H1 (cell line): Measurements from ENCODE around the gene EFNA3. TPM values are rescaled to one million over a fixed set of nuclear protein-coding genes. Genes with fewer than 3 reads are reported as not detected.

Experiments used
- CTCF ChIA-PET: fragments of 300-600 bp; sonication (Branson Sonifier 250); formaldehyde crosslinking; loops from one replicate; lab custom pipeline; 2021; ENCODE audit not compliant: partially characterized antibody; lab: Charles Lee
- POLR2A ChIA-PET: fragments of 300-600 bp; sonication (Branson Sonifier 250); formaldehyde crosslinking; loops from one replicate; lab custom pipeline; 2021; ENCODE audit warnings: inconsistent platforms; ENCODE audit not compliant: partially characterized antibody; lab: Charles Lee
- DNase-seq, 2 experiments: peaks; one replicate each; pipeline versions ENCODE4 v3.0.0 to v3.0.0-alpha.2; 2010 to 2022; ENCODE audit warnings: low spot score in 2 of 2, low read depth in 1 of 2, mixed read lengths in 1 of 2
- FAIRE-seq: peaks from 2 replicates; lab custom pipeline; 2011; peaks lifted over from hg19 to GRCh38; lab: Jason Lieb, UNC
- H2AFZ ChIP-seq: 2 replicates; pipeline ENCODE4 v1.8.1; 2012; ENCODE audit warnings: low read length, inconsistent platforms
- H2AK5ac ChIP-seq: 2 replicates; pipeline ENCODE4 v1.6.1; 2013; ENCODE audit warnings: low read depth, low read length
- H2BK120ac ChIP-seq: replicated peaks from 2 replicates; pipeline ENCODE3; 2013; ENCODE audit warnings: low read depth, low read length, inconsistent platforms
- H2BK12ac ChIP-seq: 2 replicates; pipeline ENCODE4 v1.6.1; 2013; ENCODE audit warnings: low read depth, low read length
- H2BK15ac ChIP-seq: 2 replicates; pipeline ENCODE4 v1.6.1; 2013; ENCODE audit warnings: low read length
- H2BK20ac ChIP-seq: 2 replicates; pipeline ENCODE4 v1.6.1; 2013; ENCODE audit warnings: low read length
- H2BK5ac ChIP-seq: 2 replicates; pipeline ENCODE4 v1.6.1; 2013; ENCODE audit warnings: low read depth, low read length
- H3K14ac ChIP-seq: 2 replicates; pipeline ENCODE4 v1.6.1; 2013; ENCODE audit warnings: inconsistent platforms; ENCODE audit not compliant: insufficient read length
- H3K18ac ChIP-seq: 2 replicates; pipeline ENCODE4 v1.6.1; 2013; ENCODE audit warnings: low read length; ENCODE audit errors: extremely low read depth
- H3K23ac ChIP-seq: 2 replicates; pipeline ENCODE4 v1.6.1; 2013; ENCODE audit warnings: inconsistent platforms; ENCODE audit not compliant: insufficient read length
- H3K23me2 ChIP-seq: 2 replicates; pipeline ENCODE4 v1.6.1; 2013; ENCODE audit warnings: low read depth, low read length
- H3K27ac ChIP-seq: 2 replicates; pipeline ENCODE4 v1.6.1; 2011; ENCODE audit warnings: low read depth, low read length, inconsistent platforms
- H3K27me3 ChIP-seq, 4 experiments: replicated peaks in 1 of 4; 1 replicate in 1 of 4; 2 replicates in 3 of 4; pipeline versions ENCODE4 v1.6.1 to v1.8.1; 2011 to 2013; ENCODE audit warnings: low read length in 3 of 4, mild to moderate bottlenecking in 3 of 4, inconsistent platforms in 2 of 4, mixed read lengths in 2 of 4, moderate library complexity in 1 of 4; ENCODE audit not compliant: control insufficient read depth in 3 of 4, insufficient read depth in 3 of 4; ENCODE audit errors: extremely low read depth in 1 of 4
- H3K36me3 ChIP-seq, 4 experiments: 2 replicates each; pipeline versions ENCODE4 v1.6.1 to v1.8.1; 2011 to 2013; ENCODE audit warnings: mild to moderate bottlenecking in 4 of 4, low read length in 3 of 4, moderate library complexity in 2 of 4, control low read depth in 1 of 4, inconsistent platforms in 1 of 4; ENCODE audit not compliant: insufficient read depth in 4 of 4, control insufficient read depth in 2 of 4
- H3K4ac ChIP-seq: replicated peaks from 2 replicates; pipeline ENCODE3; 2013; ENCODE audit warnings: low read length, low read depth, mixed read lengths, inconsistent platforms; ENCODE audit not compliant: insufficient read length
- H3K4me1 ChIP-seq, 4 experiments: replicated peaks in 1 of 4; 1 replicate in 1 of 4; 2 replicates in 3 of 4; pipeline versions ENCODE4 v1.6.1 to v1.8.1; 2011 to 2013; ENCODE audit warnings: low read length in 3 of 4, inconsistent platforms in 2 of 4, mixed read lengths in 1 of 4; ENCODE audit not compliant: insufficient read depth in 4 of 4, control insufficient read depth in 3 of 4
- H3K4me2 ChIP-seq, 2 experiments: 2 replicates each; pipeline versions ENCODE4 v1.6.1 to v1.8.1; 2011 to 2013; ENCODE audit warnings: low read depth in 2 of 2, low read length in 2 of 2, control low read depth in 1 of 2, inconsistent platforms in 1 of 2, mild to moderate bottlenecking in 1 of 2; ENCODE audit not compliant: insufficient read depth in 1 of 2
- H3K4me3 ChIP-seq, 4 experiments: fragments of 200-600, 300-600 bp in 1 of 4; sonication (generic), shearing (Covaris generic), sonication (Bioruptor Twin) in 1 of 4; 2 replicates each; pipeline versions ENCODE4 v1.5.1 to v1.8.1; 2011 to 2016; ENCODE audit warnings: low read length in 4 of 4, low read depth in 3 of 4, control low read depth in 2 of 4, inconsistent platforms in 2 of 4, mild to moderate bottlenecking in 2 of 4, mixed read lengths in 1 of 4, moderate library complexity in 1 of 4; ENCODE audit not compliant: insufficient read depth in 2 of 4; ENCODE audit errors: extremely low read depth in 1 of 4
- H3K56ac ChIP-seq: replicated peaks from 2 replicates; pipeline ENCODE3; 2013; ENCODE audit warnings: low read depth, mild to moderate bottlenecking, mixed read lengths, low read length, inconsistent platforms; ENCODE audit not compliant: insufficient read length
- H3K79me1 ChIP-seq: 2 replicates; pipeline ENCODE4 v1.6.1; 2013; ENCODE audit warnings: low read depth, low read length, control low read depth
- H3K79me2 ChIP-seq, 2 experiments: 2 replicates each; pipeline versions ENCODE4 v1.6.1 to v1.8.1; 2012 to 2013; ENCODE audit warnings: low read length in 2 of 2, mild to moderate bottlenecking in 2 of 2, inconsistent platforms in 1 of 2; ENCODE audit not compliant: insufficient read depth in 2 of 2, control insufficient read depth in 1 of 2
- H3K9ac ChIP-seq, 4 experiments: replicated peaks in 1 of 4; 1 replicate in 1 of 4; 2 replicates in 3 of 4; pipeline versions ENCODE4 v1.6.1 to v1.8.1; 2011 to 2013; ENCODE audit warnings: low read depth in 3 of 4, low read length in 3 of 4, control low read depth in 2 of 4, mild to moderate bottlenecking in 2 of 4, moderate library complexity in 2 of 4, inconsistent platforms in 1 of 4; ENCODE audit errors: extremely low read depth in 1 of 4
- H3K9me3 ChIP-seq, 2 experiments: 2 replicates each; pipeline versions ENCODE4 v1.6.1 to v1.8.1; 2012 to 2013; ENCODE audit warnings: mild to moderate bottlenecking in 2 of 2, moderate library complexity in 2 of 2, control low read depth in 1 of 2, inconsistent platforms in 1 of 2, low read depth in 1 of 2, low read length in 1 of 2, mixed read lengths in 1 of 2; ENCODE audit not compliant: insufficient read depth in 2 of 2
- H4K20me1 ChIP-seq, 2 experiments: replicated peaks in 1 of 2; 2 replicates each; pipeline versions ENCODE3 to v1.8.1; 2011 to 2013; ENCODE audit warnings: inconsistent platforms in 2 of 2, low read length in 2 of 2, mild to moderate bottlenecking in 1 of 2; ENCODE audit not compliant: insufficient read depth in 2 of 2, control insufficient read depth in 1 of 2
- H4K5ac ChIP-seq: 2 replicates; pipeline ENCODE4 v1.6.1; 2013; ENCODE audit warnings: low read length, low read depth, mixed read lengths, inconsistent platforms; ENCODE audit not compliant: insufficient read length
- H4K8ac ChIP-seq: 2 replicates; pipeline ENCODE4 v1.8.0; 2013; ENCODE audit warnings: mild to moderate bottlenecking, moderate library complexity, low read length, inconsistent platforms; ENCODE audit not compliant: insufficient read depth; ENCODE audit errors: extremely low read depth
- H4K91ac ChIP-seq: replicated peaks from 2 replicates; pipeline ENCODE3; 2013; ENCODE audit warnings: low read length, mixed read lengths, inconsistent platforms; ENCODE audit not compliant: insufficient read length
- ASH2L ChIP-seq: fragments of 200-600, 300-600 bp; sonication (generic); IDR thresholded peaks from one replicate; pipeline ENCODE4 v1.7.1; 2017; ENCODE audit warnings: low read length
- E2F6 ChIP-seq: IDR thresholded peaks from 2 replicates; pipeline ENCODE4 v1.6.1; 2012; ENCODE audit warnings: inconsistent platforms
- SRF ChIP-seq: IDR thresholded peaks from 2 replicates; pipeline ENCODE4 v1.6.1; 2011; ENCODE audit warnings: mild to moderate bottlenecking, low read depth, low read length, moderate library complexity
- WGBS, 2 experiments: shearing (Covaris generic) in 1 of 2; methylation state at CpG; one replicate each; pipeline versions ENCODE4 v1.1.6 to v1.1.7; 2013 to 2015; ENCODE audit warnings: low lambda C conversion rate in 2 of 2, mixed read lengths in 2 of 2, inconsistent platforms in 1 of 2, low coverage in 1 of 2, missing lambda C conversion rate in 1 of 2; ENCODE audit not compliant: insufficient replicate concordance in 2 of 2, insufficient coverage in 1 of 2, insufficient read length in 1 of 2; ENCODE audit errors: extremely low coverage in 1 of 2, missing lambda C conversion rate in 1 of 2; 5-methylcytosine and 5-hydroxymethylcytosine counted together
- polyA plus RNA-seq, 7 experiments: library from polyadenylated mRNA; depleted of rRNA in 3 of 7; stranded (reverse) in 5 of 7; unstranded in 2 of 7; fragments of >200 nt in 5 of 7; fragments of 200-250 nt in 2 of 7; gene quantifications; 1 replicate in 5 of 7; 2 replicates in 1 of 7; 4 replicates in 1 of 7; pipeline versions ENCODE4 v1.2.1 to v1.2.3, GENCODE V29; 2011 to 2013; ENCODE audit warnings: missing spikeins in 2 of 7, mixed read lengths in 2 of 7
- total RNA-seq: library from RNA; stranded (reverse); fragmentation: NEBNext Ultra II Directional; extraction: Animal tissue kit (Norgen Biotek cat#: 25700); gene quantifications from 2 replicates; pipeline ENCODE4 v1.2.1, GENCODE V29; 2021
- TF ChIP-seq, protein P1 (sequence below), 3 experiments: IDR thresholded peaks; 1 replicate in 2 of 3; 2 replicates in 1 of 3; pipeline versions ENCODE4 v1.5.1 to v1.6.1; 2011; ENCODE audit warnings: low read length in 3 of 3, mild to moderate bottlenecking in 3 of 3, inconsistent platforms in 2 of 3, low read depth in 1 of 3, moderate library complexity in 1 of 3; ENCODE audit not compliant: insufficient read depth in 1 of 3; ENCODE audit errors: control extremely low read depth in 1 of 3

The EFNA3 gene
- total and polyA plus RNA-seq, 2 of the 8 experiments (the other 6 are each of a cell fraction or from before 2014, with no cell fraction given) = 10.8 to 13.8 TPM

- Histone ChIP-seq H3K23ac (no peak overlapping the region), H3K4me3 (peak overlapping the region; percentile 7 to 85 (median 82); a peak in 7 of 8 replicates), H3K36me3 (peaks cover 0 to 2% (median under 1%) of the 10 kb centered on the region in 4 experiments; a peak in 2 of 8 replicates), H2BK120ac (no peak overlapping the region), H3K27ac (no peak overlapping the region), H3K56ac (no peak overlapping the region), H3K4me2 (peak overlapping the region; percentile 68 to 97), H3K14ac (no peak overlapping the region), H3K79me2 (peaks cover 0 to 15% of the 10 kb centered on the region in 2 experiments; a peak in 2 of 4 replicates), H3K9me3 (no peaks in the 10 kb centered on the region), H2BK15ac (no peak overlapping the region; the same call in 1 of the 2 replicates), H2AFZ (no peak overlapping the region), H4K5ac (no peak overlapping the region), H3K79me1 (no peaks in the 10 kb centered on the region), H3K9ac (no peak overlapping the region), H2BK12ac (no peak overlapping the region), H4K91ac (no peak overlapping the region), H3K4ac (no peak overlapping the region), H3K18ac (no peak overlapping the region), H3K23me2 (peaks cover 15% of the 10 kb centered on the region), H3K4me1 (peaks cover 0 to 19% (median 6%) of the 10 kb centered on the region in 4 experiments; a peak in 5 of 7 replicates), H2BK5ac (no peak overlapping the region), H4K20me1 (peaks cover 2 to 13% of the 10 kb centered on the region in 2 experiments), H3K27me3 (peaks cover 0 to 4% (median 1%) of the 10 kb centered on the region in 4 experiments; a peak in 2 of 7 replicates), H2AK5ac (no peak overlapping the region), H4K8ac (no peak overlapping the region), H2BK20ac (no peak overlapping the region)
- TF ChIP-seq SRF = no peak
- TF ChIP-seq, protein P1, sequence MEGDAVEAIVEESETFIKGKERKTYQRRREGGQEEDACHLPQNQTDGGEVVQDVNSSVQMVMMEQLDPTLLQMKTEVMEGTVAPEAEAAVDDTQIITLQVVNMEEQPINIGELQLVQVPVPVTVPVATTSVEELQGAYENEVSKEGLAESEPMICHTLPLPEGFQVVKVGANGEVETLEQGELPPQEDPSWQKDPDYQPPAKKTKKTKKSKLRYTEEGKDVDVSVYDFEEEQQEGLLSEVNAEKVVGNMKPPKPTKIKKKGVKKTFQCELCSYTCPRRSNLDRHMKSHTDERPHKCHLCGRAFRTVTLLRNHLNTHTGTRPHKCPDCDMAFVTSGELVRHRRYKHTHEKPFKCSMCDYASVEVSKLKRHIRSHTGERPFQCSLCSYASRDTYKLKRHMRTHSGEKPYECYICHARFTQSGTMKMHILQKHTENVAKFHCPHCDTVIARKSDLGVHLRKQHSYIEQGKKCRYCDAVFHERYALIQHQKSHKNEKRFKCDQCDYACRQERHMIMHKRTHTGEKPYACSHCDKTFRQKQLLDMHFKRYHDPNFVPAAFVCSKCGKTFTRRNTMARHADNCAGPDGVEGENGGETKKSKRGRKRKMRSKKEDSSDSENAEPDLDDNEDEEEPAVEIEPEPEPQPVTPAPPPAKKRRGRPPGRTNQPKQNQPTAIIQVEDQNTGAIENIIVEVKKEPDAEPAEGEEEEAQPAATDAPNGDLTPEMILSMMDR (IDR thresholded peaks at IDR 0.05; ENCODE audit: control extremely low read depth in 1 of 3, insufficient read depth in 1 of 3, low read depth in 1 of 3, low read length in 3 of 3) = peak in 2 of 3 experiments; percentile 44 to 56; a peak in 3 of 4 replicates
- no peak for TF ChIP-seq ASH2L
- 0 out of 2 replicates have a peak, but pooled peaks have one; percentile 5 for TF ChIP-seq E2F6
- WGBS, 2 experiments = 7% methylated on average over 19 of the region's 29 CpGs; no CpG with 5 or more reads in 1 of the 2 experiments
- ChIA-PET POLR2A (interaction anchor here (0.7 to 4.6 kb wide), 14 partner anchors 8 to 123 kb away, joined by 3 to 21 read pairs (median 4); partner anchors contain the start of genes ADAM15, EFNA3, FLAD1 and KRTCAP2), CTCF (interaction anchor here (0.6 to 33.9 kb wide), 51 partner anchors 3 to 655 kb away, joined by 3 to 907 read pairs (median 4); partner anchors contain the start of genes ADAM15, DCST1, DCST2 and EFNA3)
- DNase-seq = peak in 1 of 2 experiments; percentile 87
- no peak for FAIRE-seq
Observed at GRCh38 chr1:155062151-155062686, 16.4 kb upstream of the EFNA3 start.
